Measurements from ENCODE around the gene GAREM1.
A peak's percentile ranks its signal among the peaks of the same experiment; 100 is the strongest.

Gene GAREM1

DNA sequence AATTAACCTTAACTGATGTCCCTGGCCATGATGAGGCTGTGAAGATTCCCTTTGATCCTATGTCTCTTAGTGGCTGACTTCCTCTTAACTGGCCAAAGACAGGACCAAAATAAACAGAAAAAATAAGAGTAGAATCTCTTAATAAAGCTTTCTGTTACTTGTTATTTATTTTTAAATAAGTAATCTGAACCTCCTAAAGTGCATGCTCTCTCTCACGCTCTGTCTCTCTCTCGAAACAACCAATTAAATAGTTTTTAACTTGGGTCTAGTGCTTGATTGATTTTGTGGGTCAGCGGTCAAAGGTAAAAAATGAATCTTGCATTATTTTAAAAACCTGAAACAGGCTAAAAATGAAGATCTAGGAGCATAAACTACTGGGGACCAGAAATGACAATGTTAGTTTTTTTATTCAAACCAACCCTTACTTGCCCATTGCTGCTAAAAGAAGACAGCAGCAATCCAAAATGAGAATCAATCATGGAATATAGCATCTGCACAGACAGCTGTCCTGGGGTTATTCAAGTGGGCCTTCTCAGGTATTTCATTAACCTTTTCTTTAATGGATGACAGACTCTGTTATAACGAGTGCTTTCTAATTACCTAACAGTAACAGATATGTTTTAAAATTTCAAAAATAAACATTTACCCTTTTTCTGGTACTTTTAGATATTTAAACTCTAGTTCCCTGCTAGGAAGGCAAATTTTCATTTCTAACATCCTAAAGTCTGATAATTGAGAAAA, 11.2 kb downstream of the GAREM1 start:
- no peak for DNase-seq (ENCODE audit: low spot score)

DNA sequence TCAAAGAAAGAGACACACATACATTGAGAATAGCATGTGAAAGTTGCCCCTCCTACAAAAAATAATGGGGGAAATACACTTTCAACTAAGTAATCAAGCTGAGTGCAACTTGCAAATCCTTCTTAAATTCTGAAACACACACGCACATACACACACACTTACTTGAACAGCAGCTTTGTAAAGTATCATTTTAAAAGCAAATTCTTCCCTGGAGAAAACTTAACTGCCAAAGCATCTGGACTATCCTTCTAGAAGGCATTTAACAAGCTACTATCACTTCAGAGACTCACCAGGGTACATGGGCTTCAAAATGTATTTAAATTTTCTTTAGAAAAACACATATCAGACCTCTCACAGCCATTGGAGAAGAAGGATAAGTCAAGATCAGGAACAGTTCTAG, 15.3 kb downstream of the GAREM1 start:
- DNase-seq (ENCODE audit: low spot score): no peak

DNA sequence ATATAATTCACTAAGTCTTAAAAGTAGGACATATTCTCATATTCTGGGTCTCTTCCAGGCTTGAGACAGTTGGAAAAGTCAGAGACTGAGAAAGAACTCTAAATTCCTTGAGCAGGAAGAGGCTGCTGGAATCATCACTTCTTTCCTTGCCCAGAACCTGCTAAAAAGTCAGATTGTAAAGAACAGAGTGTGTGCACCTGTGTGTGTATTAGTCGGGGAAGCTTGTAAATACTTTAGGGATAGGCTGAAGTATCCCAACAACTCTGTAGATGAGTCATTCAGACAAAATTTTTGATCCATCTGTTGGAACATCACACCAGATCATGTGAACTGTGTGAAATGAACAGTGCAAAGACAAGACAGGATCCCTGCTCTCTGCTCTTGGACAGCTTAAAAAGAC, 16.1 kb downstream of the GAREM1 start:
- no peak for DNase-seq (ENCODE audit: low spot score)

DNA sequence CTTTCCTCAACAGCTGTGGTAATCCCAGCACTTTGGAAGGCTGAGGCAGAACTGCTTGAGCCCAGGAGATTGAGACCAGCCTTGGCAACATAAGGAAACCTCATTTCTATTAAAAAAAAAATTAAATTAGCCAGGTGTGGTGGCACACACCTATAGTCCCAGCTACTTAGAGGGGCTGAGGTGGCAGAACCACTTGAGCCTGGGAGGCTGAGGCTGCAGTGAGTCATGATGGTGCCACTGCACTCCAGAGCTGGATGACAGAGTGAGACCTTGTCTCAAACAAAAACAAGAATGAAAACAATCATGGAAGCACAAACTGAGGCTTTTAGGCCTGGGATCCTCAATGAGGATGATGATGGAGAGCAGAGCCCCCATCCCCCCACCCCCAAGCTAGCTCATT, 19.8 kb downstream of the GAREM1 start:
- DNase-seq (ENCODE audit: low spot score): no peak

DNA sequence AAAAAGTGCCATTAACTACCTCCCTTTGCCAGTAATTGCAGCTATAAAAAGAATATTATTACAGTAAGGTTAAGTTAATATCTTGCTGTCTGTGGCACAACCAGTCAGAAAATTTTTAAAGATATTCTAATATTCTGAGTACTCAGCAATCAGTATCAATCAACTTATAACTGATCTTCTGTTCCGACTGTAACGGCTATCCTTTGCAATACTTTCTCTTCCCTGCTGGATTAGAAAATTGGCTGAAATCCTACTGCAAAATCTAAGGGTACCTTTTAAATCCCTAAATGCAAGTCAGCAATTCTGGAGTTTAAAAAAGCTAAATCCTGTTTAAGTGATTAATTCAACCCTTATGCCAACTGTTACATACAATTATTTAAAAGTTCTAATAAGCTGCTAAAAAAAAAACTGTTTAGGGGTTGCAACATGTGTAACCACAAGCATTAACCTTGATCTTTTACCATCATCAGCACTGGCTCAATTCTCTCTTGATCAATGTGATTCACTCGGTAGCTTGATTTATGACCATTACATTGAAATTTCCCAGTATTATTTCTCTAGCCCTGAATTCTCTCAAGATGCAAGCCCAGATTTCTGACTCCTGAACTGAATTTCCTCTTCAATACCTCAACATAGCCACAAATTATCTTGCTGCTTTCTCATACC, 20.5 kb downstream of the GAREM1 start:
- DNase-seq (ENCODE audit: low spot score): no peak

DNA sequence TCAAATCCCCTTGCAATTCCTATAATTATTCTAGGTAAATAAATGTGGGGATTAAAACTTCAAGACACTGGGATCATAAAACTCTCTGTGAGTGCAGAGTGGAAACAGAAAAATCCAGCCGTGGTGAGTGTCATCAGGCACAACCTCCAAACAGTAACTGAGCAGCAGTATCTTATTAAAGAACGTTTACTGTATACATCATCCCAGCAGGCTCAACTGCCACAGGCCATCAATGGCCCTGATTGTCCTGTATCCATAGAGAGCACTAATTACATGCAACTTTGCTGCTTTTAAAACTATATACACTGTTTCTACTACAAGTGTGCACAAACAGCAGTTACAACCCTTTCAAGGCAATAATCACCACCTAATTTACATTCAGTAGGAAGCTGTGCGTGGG, 23.9 kb downstream of the GAREM1 start:
- DNase-seq (ENCODE audit: low spot score): no peak

DNA sequence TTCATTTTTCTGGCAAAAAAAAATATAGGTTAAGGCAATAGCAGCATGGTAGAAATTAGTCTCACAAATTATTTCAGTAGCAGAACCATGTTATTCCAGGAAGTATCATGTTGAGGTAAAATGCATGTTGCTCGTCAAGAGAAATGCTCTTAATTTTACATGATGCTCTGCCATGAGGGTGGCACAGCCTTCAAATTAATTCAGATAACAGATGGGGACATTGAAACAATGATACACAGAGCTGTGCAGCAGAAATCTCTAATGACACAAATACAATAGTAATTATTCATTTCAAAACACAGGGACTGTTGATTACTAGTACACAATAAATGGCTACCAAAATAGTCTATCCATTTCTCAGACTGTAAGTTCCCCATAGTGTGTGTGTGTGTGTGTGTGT, 24.8 kb downstream of the GAREM1 start:
- no peak for DNase-seq (ENCODE audit: low spot score)

DNA sequence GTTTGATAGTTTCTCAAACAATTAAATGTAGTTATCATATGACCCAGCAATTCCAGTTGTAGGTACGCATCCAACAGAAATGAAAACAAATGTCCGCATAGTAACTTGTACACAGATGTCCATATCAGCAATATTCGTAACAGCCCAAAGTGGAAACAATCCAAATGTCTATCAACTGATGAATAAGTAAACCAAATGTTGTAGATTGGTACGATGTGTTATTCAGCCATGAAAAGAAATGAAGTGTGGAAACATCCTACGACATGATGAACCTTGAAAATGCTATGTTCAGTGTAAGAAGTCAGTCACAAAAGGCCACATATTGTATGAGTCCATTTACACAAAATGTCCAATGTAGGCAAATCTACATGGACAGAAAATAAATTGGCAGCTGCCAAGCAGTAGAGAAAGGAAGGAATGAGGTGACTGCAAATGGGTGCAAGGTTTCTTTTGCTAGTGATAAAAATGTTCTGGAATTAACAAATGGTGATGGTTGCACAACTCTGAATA, 26.9 kb downstream of the GAREM1 start:
- DNase-seq (ENCODE audit: low spot score): no peak

DNA sequence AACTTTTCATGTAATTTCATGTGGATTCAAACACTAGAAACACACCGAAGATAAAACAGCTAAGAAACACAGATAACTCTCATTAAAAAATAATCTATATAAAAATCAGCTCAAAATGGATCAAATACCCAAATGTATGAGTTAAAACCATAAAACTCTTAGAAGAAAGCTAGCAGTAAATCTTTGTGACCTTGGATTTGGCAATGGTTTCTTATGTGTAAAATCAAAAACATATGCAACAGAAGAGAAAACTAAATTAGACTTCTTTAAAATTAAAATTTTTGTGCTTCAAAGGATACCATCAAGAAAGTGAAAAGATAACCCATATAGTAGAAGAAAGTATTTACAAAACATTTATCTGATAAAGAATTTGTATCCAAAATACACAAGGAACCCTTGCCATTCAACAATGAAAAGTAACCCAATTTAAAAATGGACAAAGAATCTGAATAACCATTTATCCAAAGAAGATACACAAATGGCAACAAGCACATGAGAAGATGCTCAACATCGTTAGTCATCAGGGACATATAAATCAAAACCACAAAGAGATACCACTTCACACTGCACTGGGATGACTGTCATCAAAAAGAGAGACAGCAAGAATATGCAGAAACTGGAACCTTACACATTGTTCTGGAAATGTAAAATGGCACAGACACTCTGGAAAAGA, 27.5 kb downstream of the GAREM1 start:
- DNase-seq (ENCODE audit: low spot score): no peak

DNA sequence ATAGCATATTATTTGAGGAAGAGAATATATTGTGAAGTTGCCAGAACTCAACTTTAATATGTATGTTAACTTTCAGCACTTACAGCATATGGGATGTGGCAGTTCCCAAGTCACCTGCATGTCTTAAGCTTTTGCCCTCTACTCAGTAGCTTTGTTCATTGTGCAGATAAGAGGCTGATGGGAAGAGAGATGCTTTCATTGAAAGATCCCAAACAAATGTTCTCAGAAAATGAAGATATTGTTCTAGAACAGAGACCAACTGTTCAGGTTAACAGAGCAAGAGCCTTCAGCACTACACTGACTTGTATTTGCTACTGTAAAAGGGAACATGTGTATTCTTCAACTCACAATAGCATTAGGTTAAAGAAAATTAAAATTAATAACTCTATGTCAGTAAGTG, 28.1 kb downstream of the GAREM1 start:
- no peak for DNase-seq (ENCODE audit: low spot score)

DNA sequence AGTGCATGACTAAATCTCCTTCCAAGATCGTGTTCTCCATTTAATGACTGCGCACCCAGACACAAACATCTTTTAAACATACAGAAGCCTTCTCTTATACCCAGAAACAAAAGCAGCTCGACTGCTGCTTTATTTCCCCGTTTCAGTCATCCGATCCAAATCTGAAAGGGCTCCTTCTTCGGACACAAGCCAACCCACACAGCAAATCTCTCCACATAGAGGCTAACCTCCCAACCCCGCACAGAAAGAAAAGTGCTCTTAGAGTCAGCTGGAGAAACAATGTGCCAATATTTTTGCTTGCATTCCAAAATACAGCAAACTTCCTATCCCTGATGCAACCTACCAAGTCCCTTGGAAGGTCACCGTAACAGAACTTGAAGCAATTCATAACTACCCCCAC, 29.1 kb downstream of the GAREM1 start:
- no peak for DNase-seq (ENCODE audit: low spot score)

DNA sequence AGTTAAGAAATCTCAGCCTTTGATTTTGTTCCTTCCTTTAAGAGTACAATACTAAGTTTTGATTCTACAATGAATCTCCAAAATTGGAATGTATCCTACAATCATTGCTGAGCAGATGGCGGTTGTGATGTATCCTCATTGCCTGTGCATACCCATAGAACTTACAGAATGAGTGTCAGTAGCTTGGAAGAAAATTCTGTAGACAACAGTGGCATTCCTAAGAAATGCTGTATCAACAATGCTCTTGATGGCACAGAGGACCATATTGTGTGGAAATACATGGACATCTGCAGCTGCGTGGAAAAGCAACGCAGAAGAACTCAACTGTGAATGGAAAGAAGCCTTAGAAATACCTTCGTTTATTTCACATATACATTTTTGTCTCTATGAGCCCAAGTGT, 30.2 kb downstream of the GAREM1 start:
- DNase-seq (ENCODE audit: low spot score): no peak

DNA sequence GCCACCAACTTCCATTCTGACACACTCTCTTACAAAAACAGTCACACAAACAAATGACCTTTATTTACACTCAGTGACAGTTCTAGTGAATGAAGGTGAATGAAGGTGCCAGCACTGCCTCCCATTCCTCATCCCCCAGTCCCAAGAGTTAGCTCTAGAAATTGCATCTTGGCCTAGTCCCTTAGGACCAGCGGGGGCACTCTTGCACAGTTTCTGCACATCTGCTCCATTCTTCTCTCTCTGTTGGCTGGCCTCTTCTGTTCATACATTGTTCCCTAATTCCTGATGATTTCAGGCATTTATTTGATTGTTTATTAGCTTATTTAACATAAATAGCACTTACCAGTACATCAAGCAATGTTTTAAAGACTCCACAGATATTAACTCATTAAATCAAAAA, 30.9 kb downstream of the GAREM1 start:
- no peak for DNase-seq (ENCODE audit: low spot score)

DNA sequence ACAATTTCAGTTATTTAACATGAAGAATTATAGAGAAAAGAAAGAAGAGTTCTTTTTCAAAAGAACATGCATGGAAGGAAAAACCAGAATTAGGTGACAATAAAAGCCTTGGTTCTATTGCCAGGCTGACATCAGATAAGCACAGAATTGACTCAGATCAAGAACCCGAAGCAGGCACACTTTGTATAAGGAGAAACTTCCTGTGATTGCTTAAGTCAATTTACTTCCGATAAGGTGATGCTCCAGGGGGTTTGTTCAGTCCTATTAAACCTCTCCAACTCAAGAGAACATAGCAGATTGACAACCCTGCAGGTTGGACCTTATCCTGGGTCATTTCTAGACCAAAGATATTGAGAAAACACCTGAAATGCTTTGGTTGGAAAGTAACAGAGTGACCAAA, 31.4 kb downstream of the GAREM1 start:
- no peak for DNase-seq (ENCODE audit: low spot score)

DNA sequence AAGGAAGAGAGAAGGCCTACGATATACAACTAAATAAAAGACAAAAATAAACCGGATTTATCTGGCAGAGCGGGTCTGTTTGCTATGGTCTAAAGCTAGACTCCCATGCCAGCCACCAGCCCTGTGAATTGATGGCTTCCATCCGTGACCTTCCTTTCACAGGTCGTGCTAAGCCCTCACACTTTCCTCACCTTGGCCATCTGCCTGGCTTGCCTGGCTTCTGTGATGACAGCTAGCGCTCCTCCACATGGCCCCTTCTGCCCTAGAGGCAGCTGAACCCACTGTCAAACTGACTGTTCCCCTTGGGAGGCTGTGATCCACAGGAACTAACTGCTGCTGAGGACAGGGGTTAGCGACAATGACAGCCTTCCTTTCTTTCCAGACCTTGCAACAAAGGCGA, 32.5 kb downstream of the GAREM1 start:
- no peak for DNase-seq (ENCODE audit: low spot score)

DNA sequence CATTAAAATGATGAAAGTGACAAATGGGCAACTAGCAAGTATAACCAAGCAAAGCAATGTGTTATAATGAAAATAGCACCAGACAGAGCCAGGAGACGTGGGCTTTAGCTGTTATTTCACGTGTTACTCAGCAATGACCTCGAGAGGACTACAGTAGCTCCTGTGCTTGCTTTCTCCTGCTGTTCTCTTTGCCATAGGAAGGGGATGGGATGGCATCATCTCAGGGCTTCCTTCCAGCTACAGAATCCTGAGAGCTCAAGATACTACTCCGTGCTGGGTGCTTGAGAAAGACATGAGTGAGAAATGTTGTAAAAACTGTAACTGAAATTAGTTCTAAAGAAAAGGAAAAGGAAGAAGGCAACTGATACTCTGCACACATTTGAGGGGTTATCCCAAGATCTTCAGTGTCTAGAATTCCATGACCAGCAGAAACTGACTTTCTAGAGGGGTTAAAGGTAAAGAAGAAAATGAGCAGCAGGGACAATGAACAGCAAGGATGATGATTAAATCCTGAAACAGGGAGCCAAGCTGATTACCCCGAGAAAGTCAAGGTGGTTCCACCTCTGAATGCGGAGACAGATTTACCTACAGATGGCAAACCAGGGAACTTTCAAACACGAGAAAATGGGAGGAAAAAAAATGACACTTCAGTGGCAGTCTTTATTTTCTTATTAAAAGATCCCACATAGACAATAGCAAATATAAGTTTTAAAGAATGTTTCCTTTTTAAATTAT, 33.4 kb downstream of the GAREM1 start:
- no peak for DNase-seq (ENCODE audit: low spot score)

DNA sequence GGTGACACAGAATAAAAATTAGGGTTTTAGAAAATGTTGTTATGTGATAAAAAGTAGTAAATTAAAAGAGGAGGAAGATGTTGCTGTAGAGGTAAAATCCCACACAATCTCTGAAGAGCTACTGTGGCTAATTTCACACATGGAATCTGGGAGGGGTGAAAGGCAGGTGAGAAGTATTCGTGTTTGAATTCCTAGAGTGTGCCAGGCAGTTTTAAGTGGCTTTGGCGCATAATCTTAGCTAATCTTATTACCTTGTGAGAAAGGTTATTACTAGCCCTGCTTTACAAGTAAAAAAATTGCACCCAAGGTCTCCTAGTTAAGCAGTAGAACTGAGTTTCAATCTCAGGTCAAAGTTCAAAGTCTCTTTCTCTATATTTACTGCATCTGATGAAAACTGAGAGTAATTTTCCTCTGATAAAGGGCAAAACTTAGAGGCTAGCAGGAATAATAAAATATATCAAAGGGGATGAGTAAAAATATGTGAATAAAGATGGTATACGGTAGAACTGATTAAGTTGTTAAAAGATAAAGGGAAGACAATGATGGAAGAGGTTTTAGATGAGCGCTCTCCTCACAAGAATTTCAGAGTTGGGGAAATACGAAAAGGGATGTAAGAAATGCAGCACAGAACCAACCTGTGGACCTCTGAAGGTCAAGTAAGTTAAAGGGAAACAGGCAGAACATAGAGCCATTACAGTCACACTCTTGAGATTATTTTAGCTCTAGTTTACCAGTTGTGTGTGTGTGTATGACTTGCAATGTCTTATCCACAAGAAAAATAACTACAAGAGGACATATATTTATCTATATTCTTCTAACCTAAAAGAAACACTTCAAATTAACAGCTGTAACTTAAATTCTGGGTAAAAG, 34.8 kb downstream of the GAREM1 start:
- peak; percentile 47 for DNase-seq (ENCODE audit: low spot score)

DNA sequence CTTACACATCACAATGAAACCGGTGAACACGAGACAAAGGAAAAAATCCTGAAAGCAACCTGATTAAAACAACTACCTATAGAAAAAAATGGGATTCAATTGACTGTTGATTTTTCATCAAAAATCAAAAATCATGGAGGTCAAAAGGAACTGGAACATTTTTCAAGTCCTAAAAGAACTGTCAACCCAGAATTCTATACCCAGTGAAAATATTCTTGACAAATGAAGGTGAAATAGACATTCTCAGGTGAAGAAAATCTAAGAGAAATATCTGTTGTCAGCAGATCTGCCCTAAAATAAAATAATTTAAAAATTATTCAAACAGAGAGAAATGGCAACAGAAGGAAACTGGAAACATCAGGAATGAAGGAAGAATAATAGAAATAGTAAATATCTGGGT, 38.9 kb downstream of the GAREM1 start:
- DNase-seq (ENCODE audit: low spot score): no peak

DNA sequence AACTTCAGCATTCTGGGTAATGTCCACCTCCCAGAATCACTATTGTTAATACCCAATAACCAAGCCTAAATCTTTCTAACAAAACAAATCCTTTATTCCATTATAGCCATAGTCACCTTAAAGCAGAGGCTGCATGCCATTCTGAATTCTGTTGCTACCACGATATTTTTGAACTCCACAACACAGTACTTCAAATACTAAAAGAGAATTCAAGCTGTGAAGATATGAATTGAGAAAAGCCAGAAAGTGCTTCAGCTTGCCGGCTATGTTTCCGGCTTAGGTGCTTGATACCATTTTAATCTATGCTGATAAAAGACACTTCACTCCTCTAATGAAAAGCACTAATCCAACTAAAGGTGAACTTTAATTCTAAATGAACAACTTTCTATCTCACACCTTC, 41.3 kb downstream of the GAREM1 start:
- no peak for DNase-seq (ENCODE audit: low spot score)

DNA sequence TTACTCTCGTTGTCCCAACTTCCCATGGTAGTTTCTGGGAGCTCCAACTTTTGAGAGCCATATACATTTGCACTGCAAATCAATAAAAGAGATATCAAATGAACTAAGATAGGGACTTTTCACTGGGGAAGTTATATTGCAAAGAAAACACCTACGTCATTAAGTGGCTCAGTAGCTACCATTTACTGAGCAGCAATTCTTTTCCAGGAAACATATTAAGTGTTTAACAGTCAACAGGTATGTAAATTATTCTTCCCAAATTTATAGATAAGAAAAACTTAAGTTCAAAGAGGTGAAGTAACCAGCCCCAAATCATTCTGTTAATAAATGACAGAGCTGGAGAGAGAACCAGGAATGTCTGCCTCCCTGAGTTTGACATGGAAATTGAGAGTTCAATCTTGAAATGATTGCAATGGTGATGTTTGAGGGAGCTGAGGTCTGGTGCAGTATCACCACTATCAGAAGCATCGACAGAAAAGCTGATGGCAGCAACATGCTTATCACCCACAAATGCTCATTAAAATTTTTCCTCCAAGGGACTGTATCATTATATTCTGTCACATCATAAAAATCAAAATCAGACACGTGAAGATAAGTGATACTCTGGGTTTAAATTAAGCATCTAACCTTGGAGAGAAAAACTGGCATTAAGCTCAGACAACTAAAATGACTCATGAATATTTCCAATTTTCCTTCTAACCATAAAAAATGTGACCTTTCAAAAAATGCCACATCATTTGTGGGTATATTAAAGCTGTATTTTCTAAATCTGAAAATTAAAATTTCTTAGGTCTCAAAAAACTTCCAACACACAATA, 43.4 kb downstream of the GAREM1 start:
- no peak for DNase-seq (ENCODE audit: low spot score)

DNA sequence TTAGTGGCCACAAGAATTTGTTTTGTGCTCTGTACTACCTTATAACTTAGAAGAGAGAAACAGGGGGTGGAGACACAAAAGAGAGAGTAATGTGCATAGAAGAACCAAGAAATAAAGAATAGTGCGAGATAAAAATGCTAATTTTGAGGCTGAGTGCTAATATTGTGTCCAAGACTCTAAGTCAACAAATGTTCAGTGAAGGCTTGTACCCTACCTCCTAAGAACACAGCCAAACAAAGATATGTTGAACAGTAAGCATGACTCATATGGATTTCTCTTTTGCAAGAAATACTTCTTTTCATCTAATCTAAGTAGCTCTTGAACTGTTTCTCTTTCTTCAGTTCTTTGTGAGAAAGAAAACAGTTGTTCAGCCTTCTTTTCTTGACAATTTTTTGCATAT, 45.2 kb downstream of the GAREM1 start:
- no peak for DNase-seq (ENCODE audit: low spot score)
